Cardiac muscle cell (in vitro differentiated cells and primary cell): ENCODE data around the gene SPAG16. TPM values are rescaled to one million over a fixed set of nuclear protein-coding genes. Genes with fewer than 3 reads are reported as not detected.

Experiments used
- DNase-seq, 2 donors: peaks; one replicate each; pipeline versions ENCODE4 v3.0.0 to v3.0.0-alpha.2; 2010 to 2017; ENCODE audit warnings: low read depth in 1 of 2, low spot score in 1 of 2
- H3K27ac ChIP-seq: fragments of 200-600 bp; sonication (generic); 2 replicates; pipeline ENCODE4 v1.5.1; 2016
- H3K27me3 ChIP-seq: fragments of 200-600 bp; sonication (generic); 2 replicates; pipeline ENCODE4 v1.6.0; 2016; ENCODE audit warnings: control low read depth
- H3K36me3 ChIP-seq: fragments of 200-600 bp; sonication (generic); 2 replicates; pipeline ENCODE4 v1.5.1; 2016; ENCODE audit warnings: control low read depth
- H3K4me1 ChIP-seq: fragments of 200-600 bp; sonication (generic); 2 replicates; pipeline ENCODE4 v1.8.1; 2017; ENCODE audit warnings: low read depth, mild to moderate bottlenecking, mixed run types
- H3K4me3 ChIP-seq: fragments of 200-600 bp; sonication (generic); 2 replicates; pipeline ENCODE4 v1.5.1; 2016; ENCODE audit warnings: mild to moderate bottlenecking
- H3K9me3 ChIP-seq: fragments of 200-600 bp; sonication (generic); 2 replicates; pipeline ENCODE4 v1.5.1; 2017; ENCODE audit warnings: low read depth, mild to moderate bottlenecking, control low read depth
- CTCF ChIP-seq: IDR thresholded peaks from 2 replicates; pipeline ENCODE4 v1.5.1; 2012; ENCODE audit warnings: low read depth, mild to moderate bottlenecking, low read length
- polyA plus RNA-seq: library from polyadenylated mRNA; unstranded; fragments of >200 nt; fragmentation: Nextera tagmentation; extraction: Ambion mirVana; gene quantifications from 2 replicates; pipeline ENCODE4 v1.2.1, GENCODE V29; 2016
- total RNA-seq: library from RNA; depleted of rRNA; stranded (reverse); fragments of >200 nt; gene quantifications from 2 replicates; pipeline ENCODE4 v1.2.3, GENCODE V29; 2016

The SPAG16 gene
- total and polyA plus RNA-seq, 2 experiments from 2014 or later = 32.8 to 57.9 TPM

DNA sequence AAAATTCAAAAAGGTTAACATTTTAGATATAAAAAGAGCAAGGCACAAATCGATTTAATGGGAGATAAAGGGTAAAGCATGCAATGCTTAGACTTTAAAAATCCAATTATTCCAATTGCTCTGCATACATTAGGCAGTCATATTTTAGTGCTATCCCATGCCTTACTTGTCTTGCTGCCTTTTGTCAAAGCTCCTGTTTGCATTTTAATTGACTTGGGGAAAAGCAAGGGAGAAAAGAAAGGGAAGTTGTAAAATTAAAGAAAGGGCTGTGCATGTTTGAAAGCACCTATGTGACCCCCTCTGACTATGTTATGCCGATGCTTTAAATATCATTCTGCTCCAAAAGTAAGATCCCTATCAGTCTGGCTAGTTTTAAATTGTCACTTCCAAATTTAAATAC, 932.9 kb downstream of the SPAG16 start:
- TF ChIP-seq CTCF = no peak
- no peak for DNase-seq
- H3K36me3 ChIP-seq = no peaks in the 10 kb centered on the region

GRCh38 chr2:214217599-214217998, 933.3 kb downstream of the SPAG16 start:
- H3K27me3 ChIP-seq = no peaks in the 10 kb centered on the region
- peak in 1 of 2 donors; percentile 2 for DNase-seq
- no peaks in the 10 kb centered on the region for H3K9me3 ChIP-seq
- no peak overlapping the region for H3K27ac ChIP-seq
- H3K36me3 ChIP-seq = no peaks in the 10 kb centered on the region
- H3K4me1 ChIP-seq = peaks cover 14% of the 10 kb centered on the region
- TF ChIP-seq CTCF = no peak
- H3K4me3 ChIP-seq = no peak overlapping the region

More for the DNA sequence above, 932.9 kb downstream of the SPAG16 start:
- H3K4me3 ChIP-seq = no peak overlapping the region
- no peaks in the 10 kb centered on the region for H3K9me3 ChIP-seq
- H3K27me3 ChIP-seq = no peaks in the 10 kb centered on the region
- peaks cover 14% of the 10 kb centered on the region for H3K4me1 ChIP-seq
- H3K27ac ChIP-seq = no peak overlapping the region

- Histone ChIP-seq H3K27me3 (no peaks in the 10 kb centered on the region), H3K4me3 (no peak overlapping the region), H3K36me3 (no peaks in the 10 kb centered on the region), H3K9me3 (no peaks in the 10 kb centered on the region), H3K4me1 (peaks cover 10% of the 10 kb centered on the region), H3K27ac (no peak overlapping the region)
- TF ChIP-seq CTCF = no peak
- no peak for DNase-seq
These were observed 936.0 kb downstream of the SPAG16 start for GRCh38 chr2:214220251-214220650.

GRCh38 chr2:214226061-214226460, 941.8 kb downstream of the SPAG16 start:
- H3K4me3 ChIP-seq = no peak overlapping the region
- no peak for TF ChIP-seq CTCF
- no peak for DNase-seq

GRCh38 chr2:214232271-214232670, 948.0 kb downstream of the SPAG16 start:
- H3K4me1 ChIP-seq = no peaks in the 10 kb centered on the region
- no peak for TF ChIP-seq CTCF
- no peak overlapping the region for H3K4me3 ChIP-seq
- no peaks in the 10 kb centered on the region for H3K36me3 ChIP-seq
- no peaks in the 10 kb centered on the region for H3K9me3 ChIP-seq
- no peaks in the 10 kb centered on the region for H3K27me3 ChIP-seq
- no peak overlapping the region for H3K27ac ChIP-seq
- no peak for DNase-seq

More at GRCh38 chr2:214226061-214226460, 941.8 kb downstream of the SPAG16 start:
- Histone ChIP-seq H3K36me3 (no peaks in the 10 kb centered on the region), H3K27ac (no peak overlapping the region), H3K9me3 (no peaks in the 10 kb centered on the region), H3K27me3 (no peaks in the 10 kb centered on the region), H3K4me1 (no peaks in the 10 kb centered on the region)

DNA sequence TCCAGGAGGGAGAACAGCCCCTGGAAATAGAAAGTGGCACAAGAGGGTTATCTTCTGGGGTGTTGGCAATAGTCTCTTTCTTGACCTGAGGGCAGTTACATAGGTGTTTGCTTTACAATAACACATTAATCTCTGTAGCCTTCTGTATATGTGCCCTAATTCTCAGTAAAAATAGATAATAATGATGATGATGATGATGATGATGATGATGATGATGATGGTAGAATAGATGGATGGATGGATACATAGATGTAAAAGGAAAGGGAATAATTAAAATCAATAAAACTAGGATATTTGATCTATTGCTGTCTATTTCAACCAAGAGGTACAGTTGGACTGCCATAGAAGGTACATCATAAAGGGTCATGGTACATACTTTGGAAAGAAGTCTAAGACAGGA, 948.9 kb downstream of the SPAG16 start:
- no peak overlapping the region for H3K27ac ChIP-seq
- DNase-seq = no peak
- H3K4me3 ChIP-seq = no peak overlapping the region
- no peaks in the 10 kb centered on the region for H3K27me3 ChIP-seq
- no peak for TF ChIP-seq CTCF
- H3K4me1 ChIP-seq = no peaks in the 10 kb centered on the region
- no peaks in the 10 kb centered on the region for H3K9me3 ChIP-seq
- no peaks in the 10 kb centered on the region for H3K36me3 ChIP-seq
